HG02642 (cell line): ENCODE data around the gene NDUFB2.
"Not testable (repeated sequence)": the region's sequence is repeated elsewhere in the genome, so short reads cannot be mapped to it uniquely, and the experiment has no call there.

ENCODE experiments used
- ATAC-seq: cut with Tn5 transposase; IDR thresholded peaks from one replicate; pipeline ENCODE4 v1.9.1; 2021; ENCODE audit warnings: mild to moderate bottlenecking; ENCODE audit not compliant: unreplicated experiment, poor library complexity

NDUFB2 gene

GRCh38 chr7:140726281-140726680, 29.8 kb downstream of the NDUFB2 start:
- ATAC-seq = no peak

GRCh38 chr7:140732416-140732815, 35.9 kb downstream of the NDUFB2 start:
- no peak for ATAC-seq

GRCh38 chr7:140734096-140734495, 37.6 kb downstream of the NDUFB2 start:
- no peak for ATAC-seq

- no peak for ATAC-seq
Observed at GRCh38 chr7:140734729-140735128, 38.2 kb downstream of the NDUFB2 start.

- ATAC-seq = no peak
Observed at GRCh38 chr7:140738280-140738679, 41.8 kb downstream of the NDUFB2 start.

- not testable (repeated sequence) for ATAC-seq
Observed at GRCh38 chr7:140743255-140743654, 46.7 kb downstream of the NDUFB2 start.

- ATAC-seq = no peak
Observed at GRCh38 chr7:140744005-140744404, 47.5 kb downstream of the NDUFB2 start.

GRCh38 chr7:140745266-140746058, 49.0 kb downstream of the NDUFB2 start:
- ATAC-seq = no peak

- ATAC-seq = no peak
Observed at GRCh38 chr7:140746751-140747150, 50.2 kb downstream of the NDUFB2 start.

- no peak for ATAC-seq
Observed at GRCh38 chr7:140752533-140752932, 56.0 kb downstream of the NDUFB2 start.

GRCh38 chr7:140754506-140754905, 58.0 kb downstream of the NDUFB2 start:
- ATAC-seq = no peak
